Measurements from ENCODE around the gene TDRD7. TPM values are rescaled to one million over a fixed set of nuclear protein-coding genes. Genes with fewer than 3 reads are reported as not detected.

TDRD7 gene
- total and polyA plus RNA-seq, 2 of the 8 experiments (the other 6 are each of a cell fraction or from before 2014, with no cell fraction given): 1.2 to 2.3 TPM

- TF ChIP-seq CHD7 (IDR thresholded peaks at IDR 0.05; ENCODE audit: insufficient replicate concordance, low read length) (no peak), GTF2F1 (IDR thresholded peaks at IDR 0.05; ENCODE audit: borderline replicate concordance, low read depth, low read length) (no peak), BCL11A (IDR thresholded peaks at IDR 0.05; ENCODE audit: low read depth in 2 of 2, low read length in 2 of 2) (no peak), HDAC2 (IDR thresholded peaks at IDR 0.05; ENCODE audit: borderline replicate concordance in 1 of 2, low read depth in 2 of 2, low read length in 2 of 2) (no peak), CREB1 (IDR thresholded peaks at IDR 0.05) (no peak), CBX5 (IDR thresholded peaks at IDR 0.05; ENCODE audit: low read depth, low read length) (no peak), CHD2 (IDR thresholded peaks at IDR 0.05; ENCODE audit: low read length) (no peak), SIRT6 (IDR thresholded peaks at IDR 0.05; ENCODE audit: low read length) (no peak), RAD21 (IDR thresholded peaks at IDR 0.05 in 1 of 2, conservative IDR thresholded peaks at IDR 0.05 in 1 of 2; ENCODE audit: low read depth in 2 of 2, low read length in 2 of 2) (no peak), TBP (IDR thresholded peaks at IDR 0.05; ENCODE audit: low read depth, low read length) (no peak)
Measured at GRCh38 chr9:97405551-97405950, 6.3 kb upstream of the TDRD7 start (continued).

All from H1 (cell line).